WERI-Rb-1 (cell line): ENCODE data around the gene PDE1A.

Experiments
- DNase-seq: peaks from one replicate; pipeline ENCODE4 v3.0.0-alpha.2; 2020
- H3K27ac ChIP-seq: fragments of 250-450 bp; sonication (Bioruptor Pico); 2 replicates; pipeline ENCODE4 v1.5.1; 2020; ENCODE audit warnings: mild to moderate bottlenecking, moderate library complexity
- H3K27me3 ChIP-seq: fragments of 250-450 bp; sonication (Bioruptor Pico); 2 replicates; pipeline ENCODE4 v1.5.1; 2021; ENCODE audit warnings: mild to moderate bottlenecking, low read depth, moderate library complexity; ENCODE audit not compliant: insufficient read depth, severe bottlenecking
- H3K36me3 ChIP-seq: fragments of 250-450 bp; sonication (Bioruptor Pico); 2 replicates; pipeline ENCODE4 v1.5.1; 2020; ENCODE audit warnings: mild to moderate bottlenecking, moderate library complexity
- H3K4me3 ChIP-seq: 2 replicates; pipeline ENCODE4 v1.5.1; 2011; ENCODE audit warnings: low read depth, mild to moderate bottlenecking, control low read depth, low read length
- H3K9me3 ChIP-seq: fragments of 250-450 bp; sonication (Bioruptor Pico); 2 replicates; pipeline ENCODE4 v1.5.1; 2021; ENCODE audit warnings: mild to moderate bottlenecking, moderate library complexity; ENCODE audit not compliant: severe bottlenecking
- TF ChIP-seq, protein P1 (sequence below): IDR thresholded peaks from 2 replicates; pipeline ENCODE4 v1.5.1; 2011; ENCODE audit warnings: low read depth, mild to moderate bottlenecking, control low read depth, inconsistent platforms, low read length

PDE1A gene

DNA sequence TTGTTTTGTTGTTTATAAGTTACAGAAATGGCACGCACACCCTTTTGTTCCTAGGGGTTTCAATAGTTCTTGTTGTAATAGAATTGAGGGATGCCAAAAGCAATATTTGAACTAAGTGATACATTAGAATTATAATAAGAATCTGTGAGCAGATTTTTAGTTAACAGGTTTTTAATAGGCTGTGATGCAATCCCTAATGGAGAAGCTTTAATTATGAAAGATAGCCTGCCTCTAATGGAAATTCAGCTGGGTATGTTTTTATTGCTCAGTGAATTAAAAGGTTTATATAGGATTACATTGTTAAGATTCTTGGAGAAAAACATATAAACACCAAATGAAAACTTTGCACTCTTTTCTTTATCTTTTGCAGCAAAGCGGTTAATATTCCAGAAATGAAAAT, 310.1 kb downstream of the PDE1A start:
- H3K27me3 ChIP-seq: no peaks in the 10 kb centered on the region
- no peak overlapping the region for H3K27ac ChIP-seq
- TF ChIP-seq, protein P1, sequence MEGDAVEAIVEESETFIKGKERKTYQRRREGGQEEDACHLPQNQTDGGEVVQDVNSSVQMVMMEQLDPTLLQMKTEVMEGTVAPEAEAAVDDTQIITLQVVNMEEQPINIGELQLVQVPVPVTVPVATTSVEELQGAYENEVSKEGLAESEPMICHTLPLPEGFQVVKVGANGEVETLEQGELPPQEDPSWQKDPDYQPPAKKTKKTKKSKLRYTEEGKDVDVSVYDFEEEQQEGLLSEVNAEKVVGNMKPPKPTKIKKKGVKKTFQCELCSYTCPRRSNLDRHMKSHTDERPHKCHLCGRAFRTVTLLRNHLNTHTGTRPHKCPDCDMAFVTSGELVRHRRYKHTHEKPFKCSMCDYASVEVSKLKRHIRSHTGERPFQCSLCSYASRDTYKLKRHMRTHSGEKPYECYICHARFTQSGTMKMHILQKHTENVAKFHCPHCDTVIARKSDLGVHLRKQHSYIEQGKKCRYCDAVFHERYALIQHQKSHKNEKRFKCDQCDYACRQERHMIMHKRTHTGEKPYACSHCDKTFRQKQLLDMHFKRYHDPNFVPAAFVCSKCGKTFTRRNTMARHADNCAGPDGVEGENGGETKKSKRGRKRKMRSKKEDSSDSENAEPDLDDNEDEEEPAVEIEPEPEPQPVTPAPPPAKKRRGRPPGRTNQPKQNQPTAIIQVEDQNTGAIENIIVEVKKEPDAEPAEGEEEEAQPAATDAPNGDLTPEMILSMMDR: no peak
- no peaks in the 10 kb centered on the region for H3K36me3 ChIP-seq
- no peaks in the 10 kb centered on the region for H3K9me3 ChIP-seq
- no peak for DNase-seq
- no peak overlapping the region for H3K4me3 ChIP-seq

DNA sequence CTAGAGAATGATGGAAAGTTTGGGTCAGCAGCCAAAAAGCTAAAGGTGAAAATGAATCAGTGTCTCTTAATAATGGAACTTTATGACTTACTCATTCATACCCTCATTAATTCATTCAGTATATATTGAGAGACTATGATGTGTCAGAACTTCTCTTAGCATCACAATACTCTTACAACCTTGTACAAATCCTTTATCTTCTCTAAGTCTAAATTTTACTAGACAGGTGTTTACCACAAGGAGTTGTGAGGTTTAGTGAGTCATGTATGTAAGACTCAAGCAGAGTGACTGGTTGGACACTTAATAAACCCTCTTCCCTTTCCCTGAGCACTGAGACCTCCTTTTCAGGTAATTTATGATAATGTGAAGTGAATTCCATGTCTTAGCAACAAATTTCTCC, 311.6 kb downstream of the PDE1A start:
- Histone ChIP-seq H3K4me3 (no peak overlapping the region), H3K36me3 (no peaks in the 10 kb centered on the region), H3K27ac (no peak overlapping the region), H3K27me3 (no peaks in the 10 kb centered on the region), H3K9me3 (no peaks in the 10 kb centered on the region)
- DNase-seq: no peak
- TF ChIP-seq, protein P1: no peak

DNA sequence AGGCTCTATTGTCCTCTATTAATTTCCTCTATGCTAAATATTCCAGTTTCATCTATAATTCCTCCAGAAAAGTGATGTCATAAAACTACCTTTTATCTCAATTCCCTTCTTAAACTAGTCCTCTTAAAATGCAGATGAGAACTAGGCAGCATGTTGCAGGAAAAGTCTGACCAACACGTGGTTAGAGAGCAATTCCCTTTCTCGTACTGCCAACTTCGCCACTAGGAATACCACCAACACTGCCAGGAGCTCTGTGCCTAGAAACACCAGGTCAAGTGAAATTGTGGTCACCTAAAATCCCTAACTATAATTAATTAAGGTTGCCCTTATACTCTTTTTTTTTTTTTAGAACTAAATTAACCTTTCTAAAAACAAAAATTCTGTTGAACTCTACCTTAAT, 313.5 kb downstream of the PDE1A start:
- Histone ChIP-seq H3K36me3 (no peaks in the 10 kb centered on the region), H3K9me3 (no peaks in the 10 kb centered on the region), H3K4me3 (no peak overlapping the region), H3K27me3 (no peaks in the 10 kb centered on the region), H3K27ac (no peak overlapping the region)
- TF ChIP-seq, protein P1: no peak
- no peak for DNase-seq

DNA sequence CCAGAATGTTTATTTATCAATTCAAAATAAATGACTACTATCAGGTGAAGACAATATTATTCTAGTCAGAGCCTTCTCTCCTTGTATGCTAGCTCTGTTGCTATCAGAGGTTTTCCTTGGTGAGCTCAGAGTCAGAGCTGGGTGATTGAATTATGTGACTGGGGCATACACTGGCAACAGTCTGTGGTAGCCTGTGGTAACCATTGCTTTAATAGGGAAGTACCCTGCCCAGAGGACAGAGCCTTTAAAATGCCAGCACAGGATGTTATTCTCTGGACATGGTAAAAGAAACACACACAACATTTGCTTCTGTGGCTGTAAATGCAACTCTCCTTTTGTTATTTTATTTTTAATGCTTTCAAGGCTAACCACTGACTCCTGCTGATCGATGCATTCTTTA, 316.5 kb downstream of the PDE1A start:
- TF ChIP-seq, protein P1: no peak
- no peak overlapping the region for H3K4me3 ChIP-seq
- DNase-seq: no peak

DNA sequence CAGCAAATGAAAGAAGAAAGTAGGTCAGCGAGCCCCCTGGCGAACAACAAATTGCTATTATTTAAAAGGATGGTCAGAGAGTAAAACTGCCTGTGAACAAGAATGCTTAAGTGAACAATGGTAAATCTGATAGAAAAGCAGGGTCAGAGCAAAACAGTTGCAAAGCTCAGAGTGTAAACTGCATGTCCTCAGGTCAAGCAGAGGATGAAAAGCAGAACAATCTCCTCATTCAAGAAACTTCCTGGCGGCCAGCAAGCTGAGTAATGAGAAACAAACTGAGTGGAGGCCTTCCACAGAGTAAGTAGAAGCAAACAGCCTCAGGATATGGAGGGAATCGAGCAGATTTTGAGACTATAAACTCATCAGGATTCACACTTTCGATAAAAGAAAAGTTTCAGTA, 323.3 kb downstream of the PDE1A start:
- Histone ChIP-seq H3K36me3 (no peaks in the 10 kb centered on the region), H3K27me3 (no peaks in the 10 kb centered on the region), H3K9me3 (no peaks in the 10 kb centered on the region), H3K4me3 (no peak overlapping the region), H3K27ac (no peak overlapping the region)
- no peak for DNase-seq
- TF ChIP-seq, protein P1: no peak

More for the DNA sequence above, 316.5 kb downstream of the PDE1A start:
- H3K27me3 ChIP-seq: no peaks in the 10 kb centered on the region
- no peaks in the 10 kb centered on the region for H3K9me3 ChIP-seq
- H3K27ac ChIP-seq: no peak overlapping the region
- H3K36me3 ChIP-seq: no peaks in the 10 kb centered on the region

DNA sequence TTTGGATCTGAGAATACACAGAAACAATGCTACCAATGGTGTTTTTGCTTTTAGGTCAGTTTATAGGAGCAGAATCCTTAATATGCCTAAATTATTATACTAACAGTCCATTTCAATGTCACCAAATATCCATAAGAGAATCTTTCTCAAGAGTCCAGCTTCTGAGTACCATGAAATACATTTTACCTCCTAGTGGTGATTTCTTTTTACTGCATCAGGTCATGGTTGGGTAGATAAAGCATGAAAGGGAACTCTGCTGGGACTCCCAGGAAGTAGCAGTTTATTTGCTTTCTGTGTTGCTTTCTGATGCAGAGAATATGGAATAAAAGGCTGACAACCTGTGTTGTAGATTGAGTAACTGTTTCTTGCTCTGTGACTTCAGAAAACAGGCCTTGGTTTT, 325.6 kb downstream of the PDE1A start:
- Histone ChIP-seq H3K9me3 (no peaks in the 10 kb centered on the region), H3K27me3 (no peaks in the 10 kb centered on the region), H3K36me3 (no peaks in the 10 kb centered on the region), H3K4me3 (no peak overlapping the region), H3K27ac (no peak overlapping the region)
- TF ChIP-seq, protein P1: no peak
- DNase-seq: no peak
